ENCODE results near the gene ASZ1.

The ASZ1 gene

DNA sequence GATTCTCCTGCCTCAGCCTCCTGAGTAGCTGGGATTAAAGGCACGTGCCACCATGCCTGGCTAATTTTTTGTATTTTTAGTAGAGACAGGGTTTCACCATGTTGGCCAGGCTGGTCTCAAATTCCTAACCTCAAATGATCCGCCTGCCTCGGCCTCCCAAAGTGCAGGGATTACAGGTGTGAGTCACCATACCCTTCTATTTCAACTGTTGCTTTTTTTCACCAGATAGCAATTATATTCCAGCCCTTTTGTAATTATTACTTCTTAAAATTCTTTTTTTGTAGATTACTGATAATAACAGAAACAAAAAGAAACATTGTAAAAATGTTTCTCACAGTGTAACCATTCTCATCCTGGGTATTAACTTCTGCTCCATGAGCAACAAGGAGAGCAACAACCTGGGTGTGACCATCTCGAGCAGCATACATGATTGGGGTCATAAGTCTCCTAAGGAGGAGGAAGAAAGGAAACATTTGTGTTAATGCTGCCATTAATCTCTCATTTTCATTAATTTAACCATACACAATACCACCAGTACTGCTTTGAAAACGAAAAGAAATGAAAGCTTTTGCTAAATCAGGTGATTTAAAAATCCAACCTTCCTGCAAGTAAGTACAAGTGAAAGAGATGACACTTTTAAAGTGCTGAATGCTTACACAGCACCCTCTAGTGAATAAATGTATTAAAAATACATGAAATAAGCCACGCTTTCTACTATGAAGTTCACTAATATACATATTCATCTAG lies 41.8 kb downstream of the ASZ1 start:
- no peak overlapping the region for H3K4me3 Mint-ChIP-seq
- peaks cover 10% of the 10 kb centered on the region for H3K9me3 Mint-ChIP-seq

DNA sequence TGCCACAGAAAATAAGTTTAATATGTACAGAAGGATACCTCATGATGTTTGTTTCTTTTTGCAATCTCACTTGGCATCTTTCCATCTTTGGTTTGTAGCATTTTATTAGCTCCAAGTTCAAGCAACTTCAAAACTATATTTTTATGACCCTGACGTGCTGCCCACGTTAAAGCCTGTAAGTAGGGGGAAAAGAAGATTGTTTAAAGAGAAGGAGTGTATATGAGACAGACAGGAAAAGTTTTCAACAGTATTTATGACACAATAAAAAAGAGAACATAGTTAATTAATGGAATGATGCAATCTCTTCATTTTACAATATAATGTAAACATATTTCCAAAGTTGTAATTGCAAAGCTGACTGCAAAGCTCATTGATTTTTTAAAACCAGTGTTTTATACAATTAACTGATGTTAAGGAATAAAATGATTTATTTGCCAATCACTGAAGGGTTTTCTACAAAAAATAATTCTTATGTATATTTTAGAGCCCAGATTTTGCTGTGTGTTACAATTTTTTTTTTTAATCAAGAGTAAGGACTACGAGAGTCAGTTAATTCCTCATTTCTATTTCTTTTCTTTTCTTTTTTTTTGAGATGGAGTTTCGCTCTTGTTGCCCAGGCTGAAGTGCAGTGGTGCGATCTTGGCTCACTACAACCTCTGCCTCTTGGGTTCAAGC lies 42.5 kb downstream of the ASZ1 start:
- H3K27me3 Mint-ChIP-seq (ENCODE audit: low read depth): no peaks in the 10 kb centered on the region
- H3K9me3 Mint-ChIP-seq: peaks cover 10% of the 10 kb centered on the region
- no peak overlapping the region for H3K27ac Mint-ChIP-seq

More for the DNA sequence above, 41.8 kb downstream of the ASZ1 start:
- TF ChIP-seq, protein P1, sequence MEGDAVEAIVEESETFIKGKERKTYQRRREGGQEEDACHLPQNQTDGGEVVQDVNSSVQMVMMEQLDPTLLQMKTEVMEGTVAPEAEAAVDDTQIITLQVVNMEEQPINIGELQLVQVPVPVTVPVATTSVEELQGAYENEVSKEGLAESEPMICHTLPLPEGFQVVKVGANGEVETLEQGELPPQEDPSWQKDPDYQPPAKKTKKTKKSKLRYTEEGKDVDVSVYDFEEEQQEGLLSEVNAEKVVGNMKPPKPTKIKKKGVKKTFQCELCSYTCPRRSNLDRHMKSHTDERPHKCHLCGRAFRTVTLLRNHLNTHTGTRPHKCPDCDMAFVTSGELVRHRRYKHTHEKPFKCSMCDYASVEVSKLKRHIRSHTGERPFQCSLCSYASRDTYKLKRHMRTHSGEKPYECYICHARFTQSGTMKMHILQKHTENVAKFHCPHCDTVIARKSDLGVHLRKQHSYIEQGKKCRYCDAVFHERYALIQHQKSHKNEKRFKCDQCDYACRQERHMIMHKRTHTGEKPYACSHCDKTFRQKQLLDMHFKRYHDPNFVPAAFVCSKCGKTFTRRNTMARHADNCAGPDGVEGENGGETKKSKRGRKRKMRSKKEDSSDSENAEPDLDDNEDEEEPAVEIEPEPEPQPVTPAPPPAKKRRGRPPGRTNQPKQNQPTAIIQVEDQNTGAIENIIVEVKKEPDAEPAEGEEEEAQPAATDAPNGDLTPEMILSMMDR (IDR thresholded peaks at IDR 0.05; ENCODE audit: unreplicated experiment in 3 of 3): peak; percentile 45 to 57 (median 48)
- Mint-ChIP-seq H3K27ac (no peak overlapping the region), H3K36me3 (ENCODE audit: low read depth) (no peaks in the 10 kb centered on the region), H3K4me1 (peaks cover 5% of the 10 kb centered on the region), H3K27me3 (ENCODE audit: low read depth) (no peaks in the 10 kb centered on the region)

DNA sequence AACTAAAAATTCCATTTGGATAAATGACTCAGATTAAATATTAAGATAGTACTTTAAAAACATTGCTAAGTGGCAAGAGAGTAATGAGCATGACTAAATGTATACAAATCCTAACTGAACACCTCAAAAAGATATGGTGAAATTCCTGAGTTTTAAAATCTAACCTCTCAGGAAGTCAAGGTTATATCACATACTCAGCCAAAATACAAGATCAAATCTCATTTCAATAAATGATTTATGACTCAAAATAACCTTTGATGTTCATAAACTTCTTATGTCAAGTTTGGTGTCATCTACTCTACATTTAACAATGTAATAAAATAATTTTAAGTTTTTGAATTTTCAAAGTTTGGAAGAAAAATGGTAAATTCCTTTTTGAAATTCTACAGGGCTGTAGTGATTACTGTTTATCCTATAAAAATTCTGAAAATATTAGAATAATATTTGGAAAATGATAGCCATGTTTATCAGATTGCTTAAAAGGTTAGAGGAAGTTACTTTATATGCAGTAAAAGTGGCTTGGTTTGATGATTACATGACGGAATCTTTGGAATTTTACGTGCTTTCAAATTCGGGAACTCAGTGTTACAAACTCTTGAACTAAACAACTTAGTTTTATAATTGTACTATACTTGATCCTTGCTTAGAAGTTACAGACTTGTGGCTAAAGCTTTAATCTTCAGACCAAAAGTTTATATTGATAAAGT lies 43.7 kb downstream of the ASZ1 start:
- Mint-ChIP-seq H3K4me1 (peaks cover 5% of the 10 kb centered on the region), H3K9me3 (peaks cover 6% of the 10 kb centered on the region), H3K27me3 (ENCODE audit: low read depth) (no peaks in the 10 kb centered on the region)

More for the DNA sequence above, 42.5 kb downstream of the ASZ1 start:
- TF ChIP-seq, protein P1 (IDR thresholded peaks at IDR 0.05; ENCODE audit: unreplicated experiment in 3 of 3): no peak
- no peak overlapping the region for H3K4me3 Mint-ChIP-seq
- H3K36me3 Mint-ChIP-seq (ENCODE audit: low read depth): no peaks in the 10 kb centered on the region
- peaks cover 5% of the 10 kb centered on the region for H3K4me1 Mint-ChIP-seq

DNA sequence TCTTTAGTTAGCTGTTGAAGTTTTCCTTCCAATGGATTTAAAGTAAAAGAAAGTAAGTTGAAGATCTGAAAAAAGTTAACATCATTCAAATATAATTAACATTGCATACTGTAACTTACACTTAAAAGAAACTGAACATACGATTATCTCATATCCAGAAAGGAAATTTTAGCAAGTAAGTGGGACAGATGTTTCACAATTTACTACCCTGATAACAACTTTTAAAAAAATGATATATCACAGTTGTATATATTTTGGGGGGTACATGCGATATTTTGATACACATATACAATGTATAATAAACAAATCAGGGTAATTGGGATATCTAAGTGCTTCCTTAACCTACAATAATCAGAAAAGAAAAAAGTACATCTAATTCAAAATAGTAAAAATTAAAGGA lies 44.2 kb downstream of the ASZ1 start:
- Mint-ChIP-seq H3K4me3 (no peak overlapping the region), H3K4me1 (peaks cover 5% of the 10 kb centered on the region), H3K27ac (no peak overlapping the region), H3K9me3 (peaks cover 2% of the 10 kb centered on the region), H3K36me3 (ENCODE audit: low read depth) (no peaks in the 10 kb centered on the region), H3K27me3 (ENCODE audit: low read depth) (no peaks in the 10 kb centered on the region)
- TF ChIP-seq, protein P1 (IDR thresholded peaks at IDR 0.05; ENCODE audit: unreplicated experiment in 3 of 3): no peak

More for the DNA sequence above, 43.7 kb downstream of the ASZ1 start:
- TF ChIP-seq, protein P1 (IDR thresholded peaks at IDR 0.05; ENCODE audit: unreplicated experiment in 3 of 3): no peak
- Mint-ChIP-seq H3K4me3 (no peak overlapping the region), H3K27ac (no peak overlapping the region), H3K36me3 (ENCODE audit: low read depth) (no peaks in the 10 kb centered on the region)

DNA sequence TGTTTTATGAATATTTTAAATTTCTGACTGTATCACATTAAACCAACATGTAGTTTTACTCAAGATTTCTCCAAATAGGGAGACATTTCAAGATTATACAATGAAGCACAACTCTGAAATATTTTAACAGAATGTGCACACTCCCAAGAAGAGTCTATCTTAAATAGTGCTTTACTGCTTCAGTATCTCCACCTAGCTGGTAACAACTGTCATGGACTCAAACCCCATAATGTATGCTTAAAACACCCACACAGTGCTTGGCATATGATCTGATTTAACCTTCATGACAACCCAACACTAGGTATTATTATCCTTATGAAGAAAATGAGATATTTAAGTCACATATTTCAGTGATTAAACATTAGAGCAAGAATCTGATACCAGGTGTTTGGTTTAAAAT lies 45.9 kb downstream of the ASZ1 start:
- no peaks in the 10 kb centered on the region for H3K36me3 Mint-ChIP-seq (ENCODE audit: low read depth)
- no peaks in the 10 kb centered on the region for H3K27me3 Mint-ChIP-seq (ENCODE audit: low read depth)
- H3K27ac Mint-ChIP-seq: no peak overlapping the region
- peaks cover 5% of the 10 kb centered on the region for H3K4me1 Mint-ChIP-seq
- H3K9me3 Mint-ChIP-seq: no peaks in the 10 kb centered on the region
- TF ChIP-seq, protein P1 (IDR thresholded peaks at IDR 0.05; ENCODE audit: unreplicated experiment in 3 of 3): no peak
- no peak overlapping the region for H3K4me3 Mint-ChIP-seq
